ENCODE measurements around the gene CLIP4.

CLIP4 gene

GRCh38 chr2:29226375-29226774, 111.2 kb downstream of the CLIP4 start:
- TF ChIP-seq EZH2phosphoT487 (IDR thresholded peaks at IDR 0.05; ENCODE audit: borderline replicate concordance, low read length) (no peak), CTCF (IDR thresholded peaks at IDR 0.05; ENCODE audit: low read depth, low read length, poor library complexity, severe bottlenecking) (no peak)
- Histone ChIP-seq H3K4me1 (ENCODE audit: control insufficient read depth, low read length) (no peaks in the 10 kb centered on the region), H3K27me3 (ENCODE audit: control insufficient read depth, low read length) (no peaks in the 10 kb centered on the region), H3K4me3 (ENCODE audit: low read length) (no peak overlapping the region), H3F3A (ENCODE audit: control insufficient read depth, insufficient read depth) (no peaks in the 10 kb centered on the region), H4K20me1 (ENCODE audit: control insufficient read depth, insufficient read depth, low read depth, low read length) (no peaks in the 10 kb centered on the region), H3K9me2 (replicated peaks; ENCODE audit: control insufficient read depth, low read length) (no peaks in the 10 kb centered on the region), H3K4me2 (ENCODE audit: low read length) (no peak overlapping the region), H3K36me3 (ENCODE audit: control insufficient read depth, low read length) (no peaks in the 10 kb centered on the region), H3K79me2 (ENCODE audit: control insufficient read depth, low read length) (no peaks in the 10 kb centered on the region), H3K9me3 (ENCODE audit: control insufficient read depth, insufficient read depth, low read length) (no peaks in the 10 kb centered on the region), H3K27ac (ENCODE audit: low read depth, low read length) (no peak overlapping the region)

- Histone ChIP-seq H3K4me3 (ENCODE audit: low read length) (no peak overlapping the region), H3K27ac (ENCODE audit: low read depth, low read length) (no peak overlapping the region), H3K36me3 (ENCODE audit: control insufficient read depth, low read length) (no peaks in the 10 kb centered on the region), H3K9me2 (replicated peaks; ENCODE audit: control insufficient read depth, low read length) (no peaks in the 10 kb centered on the region), H3K4me1 (ENCODE audit: control insufficient read depth, low read length) (no peaks in the 10 kb centered on the region), H3K4me2 (ENCODE audit: low read length) (no peak overlapping the region), H3K27me3 (ENCODE audit: control insufficient read depth, low read length) (no peaks in the 10 kb centered on the region), H3F3A (ENCODE audit: control insufficient read depth, insufficient read depth) (no peaks in the 10 kb centered on the region), H3K79me2 (ENCODE audit: control insufficient read depth, low read length) (no peaks in the 10 kb centered on the region), H3K9me3 (ENCODE audit: control insufficient read depth, insufficient read depth, low read length) (no peaks in the 10 kb centered on the region), H4K20me1 (ENCODE audit: control insufficient read depth, insufficient read depth, low read depth, low read length) (no peaks in the 10 kb centered on the region)
- TF ChIP-seq CTCF (IDR thresholded peaks at IDR 0.05; ENCODE audit: low read depth, low read length, poor library complexity, severe bottlenecking) = no peak
- no peak for TF ChIP-seq EZH2phosphoT487 (IDR thresholded peaks at IDR 0.05; ENCODE audit: borderline replicate concordance, low read length)
Observed at GRCh38 chr2:29226808-29227207, 111.6 kb downstream of the CLIP4 start.

- Histone ChIP-seq H4K20me1 (ENCODE audit: control insufficient read depth, insufficient read depth, low read depth, low read length) (no peaks in the 10 kb centered on the region), H3K27me3 (ENCODE audit: control insufficient read depth, low read length) (no peaks in the 10 kb centered on the region), H3K4me3 (ENCODE audit: low read length) (no peak overlapping the region), H3K27ac (ENCODE audit: low read depth, low read length) (no peak overlapping the region), H3K79me2 (ENCODE audit: control insufficient read depth, low read length) (no peaks in the 10 kb centered on the region), H3K9me3 (ENCODE audit: control insufficient read depth, insufficient read depth, low read length) (no peaks in the 10 kb centered on the region), H3K9me2 (replicated peaks; ENCODE audit: control insufficient read depth, low read length) (no peaks in the 10 kb centered on the region), H3K4me1 (ENCODE audit: control insufficient read depth, low read length) (no peaks in the 10 kb centered on the region), H3K4me2 (ENCODE audit: low read length) (no peak overlapping the region), H3K36me3 (ENCODE audit: control insufficient read depth, low read length) (no peaks in the 10 kb centered on the region), H3F3A (ENCODE audit: control insufficient read depth, insufficient read depth) (no peaks in the 10 kb centered on the region)
- no peak for TF ChIP-seq EZH2phosphoT487 (IDR thresholded peaks at IDR 0.05; ENCODE audit: borderline replicate concordance, low read length)
- TF ChIP-seq CTCF (IDR thresholded peaks at IDR 0.05; ENCODE audit: low read depth, low read length, poor library complexity, severe bottlenecking) = no peak
Observed at GRCh38 chr2:29227935-29228675, 112.9 kb downstream of the CLIP4 start.
